Type B pancreatic cell (in vitro differentiated cells): ENCODE measurements around the gene CDKAL1. TPM values are rescaled to one million over a fixed set of nuclear protein-coding genes. Genes with fewer than 3 reads are reported as not detected.

Source experiments
- DNase-seq: peaks from one replicate; pipeline ENCODE4 v3.0.0; 2021; ENCODE audit warnings: mixed read lengths; ENCODE audit not compliant: unreplicated experiment; ENCODE audit errors: extremely low spot score
- H3K27ac Mint-ChIP-seq: 2 replicates; pipeline ENCODE4 v1.8.0; 2021; ENCODE audit warnings: mild to moderate bottlenecking, mixed read lengths
- H3K27me3 Mint-ChIP-seq: 2 replicates; pipeline ENCODE4 v1.8.0; 2021; ENCODE audit warnings: mixed read lengths
- H3K36me3 Mint-ChIP-seq: 2 replicates; pipeline ENCODE4 v1.8.0; 2021; ENCODE audit warnings: mixed read lengths
- H3K4me1 Mint-ChIP-seq: one replicate; pipeline ENCODE4 v1.8.0; 2021; ENCODE audit warnings: mixed read lengths; ENCODE audit not compliant: unreplicated experiment
- H3K4me3 Mint-ChIP-seq: 2 replicates; pipeline ENCODE4 v1.8.0; 2021; ENCODE audit warnings: mild to moderate bottlenecking, mixed read lengths
- H3K9me3 Mint-ChIP-seq: 2 replicates; pipeline ENCODE4 v1.8.0; 2021; ENCODE audit warnings: mixed read lengths
- total RNA-seq: library from RNA; stranded (reverse); gene quantifications from 2 replicates; pipeline ENCODE4 v1.2.1, GENCODE V29; 2021; ENCODE audit warnings: low replicate concordance
- TF ChIP-seq, protein P1 (sequence below): fragments of 200-600 bp; sonication (generic); conservative IDR thresholded peaks from 2 replicates; pipeline ENCODE4 v1.5.0; 2021; ENCODE audit warnings: antibody characterized with exemption, mild to moderate bottlenecking

Gene CDKAL1
- total RNA-seq, 1 donor from 2014 or later: 21.0 TPM

- no peak for DNase-seq
- no peaks in the 10 kb centered on the region for H3K9me3 Mint-ChIP-seq
- no peak overlapping the region for H3K27ac Mint-ChIP-seq
Observed at GRCh38 chr6:20846602-20847028, 312.4 kb downstream of the CDKAL1 start.

GRCh38 chr6:20847904-20848303, 313.6 kb downstream of the CDKAL1 start:
- TF ChIP-seq, protein P1, sequence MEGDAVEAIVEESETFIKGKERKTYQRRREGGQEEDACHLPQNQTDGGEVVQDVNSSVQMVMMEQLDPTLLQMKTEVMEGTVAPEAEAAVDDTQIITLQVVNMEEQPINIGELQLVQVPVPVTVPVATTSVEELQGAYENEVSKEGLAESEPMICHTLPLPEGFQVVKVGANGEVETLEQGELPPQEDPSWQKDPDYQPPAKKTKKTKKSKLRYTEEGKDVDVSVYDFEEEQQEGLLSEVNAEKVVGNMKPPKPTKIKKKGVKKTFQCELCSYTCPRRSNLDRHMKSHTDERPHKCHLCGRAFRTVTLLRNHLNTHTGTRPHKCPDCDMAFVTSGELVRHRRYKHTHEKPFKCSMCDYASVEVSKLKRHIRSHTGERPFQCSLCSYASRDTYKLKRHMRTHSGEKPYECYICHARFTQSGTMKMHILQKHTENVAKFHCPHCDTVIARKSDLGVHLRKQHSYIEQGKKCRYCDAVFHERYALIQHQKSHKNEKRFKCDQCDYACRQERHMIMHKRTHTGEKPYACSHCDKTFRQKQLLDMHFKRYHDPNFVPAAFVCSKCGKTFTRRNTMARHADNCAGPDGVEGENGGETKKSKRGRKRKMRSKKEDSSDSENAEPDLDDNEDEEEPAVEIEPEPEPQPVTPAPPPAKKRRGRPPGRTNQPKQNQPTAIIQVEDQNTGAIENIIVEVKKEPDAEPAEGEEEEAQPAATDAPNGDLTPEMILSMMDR: no peak
- Mint-ChIP-seq H3K4me1 (peaks cover 21% of the 10 kb centered on the region), H3K36me3 (peaks cover 4% of the 10 kb centered on the region), H3K9me3 (no peaks in the 10 kb centered on the region), H3K27ac (no peak overlapping the region), H3K27me3 (no peaks in the 10 kb centered on the region), H3K4me3 (no peak overlapping the region)
- DNase-seq: no peak

More at GRCh38 chr6:20846602-20847028, 312.4 kb downstream of the CDKAL1 start:
- peaks cover 4% of the 10 kb centered on the region for H3K36me3 Mint-ChIP-seq
- TF ChIP-seq, protein P1: no peak
- no peak overlapping the region for H3K4me3 Mint-ChIP-seq
- peaks cover 12% of the 10 kb centered on the region for H3K4me1 Mint-ChIP-seq
- H3K27me3 Mint-ChIP-seq: no peaks in the 10 kb centered on the region

- TF ChIP-seq, protein P1: no peak
- Mint-ChIP-seq H3K36me3 (peaks cover 4% of the 10 kb centered on the region), H3K27me3 (no peaks in the 10 kb centered on the region), H3K27ac (no peak overlapping the region), H3K9me3 (no peaks in the 10 kb centered on the region), H3K4me3 (no peak overlapping the region), H3K4me1 (peaks cover 30% of the 10 kb centered on the region)
- no peak for DNase-seq
Observed at GRCh38 chr6:20850686-20851416, 316.6 kb downstream of the CDKAL1 start.

DNA sequence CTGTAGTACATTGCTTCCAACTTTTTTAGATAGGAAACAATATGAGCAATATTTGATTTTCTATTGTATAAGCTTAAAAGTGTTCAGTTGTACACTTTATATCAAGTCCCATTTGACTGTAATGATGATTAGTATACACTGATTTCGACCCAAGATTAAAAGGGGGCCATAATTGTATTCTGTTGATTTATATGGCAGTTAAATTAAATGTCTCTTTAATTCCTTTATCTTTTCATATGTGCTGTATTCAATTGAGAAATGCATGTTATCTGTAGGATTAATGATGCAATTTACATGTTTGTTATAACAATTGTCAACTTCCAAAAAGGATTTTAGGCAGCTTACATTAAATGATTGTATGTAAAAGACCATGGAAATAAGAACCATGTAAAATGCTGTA, 317.5 kb downstream of the CDKAL1 start:
- no peak for DNase-seq
- Mint-ChIP-seq H3K4me1 (peaks cover 31% of the 10 kb centered on the region), H3K4me3 (no peak overlapping the region), H3K27me3 (no peaks in the 10 kb centered on the region), H3K9me3 (no peaks in the 10 kb centered on the region), H3K27ac (no peak overlapping the region), H3K36me3 (peaks cover 4% of the 10 kb centered on the region)
- TF ChIP-seq, protein P1: no peak

DNA sequence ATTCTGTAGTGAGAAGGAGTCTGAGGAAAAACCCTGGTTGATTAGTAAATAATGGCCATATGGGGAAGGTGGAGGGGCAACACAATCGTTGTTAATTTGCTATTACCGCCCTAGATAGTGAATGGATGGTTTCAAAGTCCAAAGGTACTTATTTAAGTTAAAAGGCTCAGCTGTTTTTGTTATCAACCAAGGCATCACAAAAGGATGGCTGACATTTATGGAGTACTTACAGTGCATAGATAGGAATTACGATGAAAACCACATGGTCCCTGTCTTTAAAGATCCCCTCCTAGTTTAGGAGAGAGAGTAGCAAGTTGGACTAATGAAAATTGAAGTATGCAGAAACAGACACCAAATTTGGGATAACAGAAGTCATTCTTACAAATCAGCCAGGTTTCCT, 319.6 kb downstream of the CDKAL1 start:
- H3K4me3 Mint-ChIP-seq: no peak overlapping the region
- DNase-seq: no peak
- no peak overlapping the region for H3K27ac Mint-ChIP-seq
- TF ChIP-seq, protein P1: no peak
- H3K9me3 Mint-ChIP-seq: no peaks in the 10 kb centered on the region
- no peaks in the 10 kb centered on the region for H3K36me3 Mint-ChIP-seq
- H3K27me3 Mint-ChIP-seq: no peaks in the 10 kb centered on the region
- peaks cover 36% of the 10 kb centered on the region for H3K4me1 Mint-ChIP-seq
